GM19452 (cell line): ENCODE data around the gene DRAXIN.

ENCODE experiments used
- ATAC-seq: cut with Tn5 transposase; IDR thresholded peaks from one replicate; pipeline ENCODE4 v1.9.1; 2021; ENCODE audit not compliant: unreplicated experiment

The DRAXIN gene

GRCh38 chr1:11759791-11760190 is 68.3 kb downstream of the DRAXIN start:
- no peak for ATAC-seq

GRCh38 chr1:11761285-11761684 is 69.8 kb downstream of the DRAXIN start:
- no peak for ATAC-seq

- ATAC-seq, result no peak
Observed at GRCh38 chr1:11761988-11762406, 70.5 kb downstream of the DRAXIN start, which contains the start of gene C1orf167. Gene C1orf167, plus strand, starts transcription at chr1:11762193. Its CDS starts 2,208 bp downstream, at chr1:11764401.

GRCh38 chr1:11764115-11764514 is 72.6 kb downstream of the DRAXIN start:
- ATAC-seq, result no peak

- ATAC-seq, result no peak
Observed at GRCh38 chr1:11764519-11764918, 73.0 kb downstream of the DRAXIN start.

- ATAC-seq, result no peak
Observed at GRCh38 chr1:11765661-11766428, 74.3 kb downstream of the DRAXIN start.

GRCh38 chr1:11766429-11766776 is 74.9 kb downstream of the DRAXIN start:
- ATAC-seq, result no peak

GRCh38 chr1:11767922-11768704 is 76.6 kb downstream of the DRAXIN start:
- no peak for ATAC-seq

- ATAC-seq, result no peak
Observed at GRCh38 chr1:11768821-11769220, 77.3 kb downstream of the DRAXIN start.

- no peak for ATAC-seq
Observed at GRCh38 chr1:11769274-11769673, 77.8 kb downstream of the DRAXIN start.

GRCh38 chr1:11770011-11770410 is 78.5 kb downstream of the DRAXIN start:
- no peak for ATAC-seq

GRCh38 chr1:11771481-11772043 is 80.1 kb downstream of the DRAXIN start:
- no peak for ATAC-seq

- no peak for ATAC-seq
Observed at GRCh38 chr1:11772458-11772857, 80.9 kb downstream of the DRAXIN start.

GRCh38 chr1:11774753-11775152 is 83.2 kb downstream of the DRAXIN start:
- no peak for ATAC-seq
